WTC11 (cell line): ENCODE measurements around the gene GNAZ.

Experiments
- ATF2 ChIP-seq: sonication (generic); formaldehyde crosslinking; IDR thresholded peaks from 2 replicates; pipeline ENCODE4 v1.8.1; 2022; ENCODE audit warnings: low read depth, missing genetic modification reagents, borderline replicate concordance
- ATF6 ChIP-seq: sonication (generic); formaldehyde crosslinking; IDR thresholded peaks from 2 replicates; pipeline ENCODE4 v1.8.1; 2023; ENCODE audit warnings: mild to moderate bottlenecking, missing genetic modification reagents
- CREB1 ChIP-seq: sonication (generic); formaldehyde crosslinking; IDR thresholded peaks from 2 replicates; pipeline ENCODE4 v1.8.0; 2023; ENCODE audit warnings: mild to moderate bottlenecking, missing genetic modification reagents
- CTCF ChIP-seq: fragments of 200-600 bp; IDR thresholded peaks from 2 replicates; pipeline ENCODE4 v1.8.0; 2022; ENCODE audit warnings: antibody characterized with exemption
- E2F1 ChIP-seq: sonication (generic); formaldehyde crosslinking; IDR thresholded peaks from 2 replicates; pipeline ENCODE4 v1.8.0; 2022; ENCODE audit warnings: mild to moderate bottlenecking, missing genetic modification reagents
- MLX ChIP-seq: sonication (generic); formaldehyde crosslinking; IDR thresholded peaks from 2 replicates; pipeline ENCODE4 v1.8.1; 2023; ENCODE audit warnings: mild to moderate bottlenecking, missing genetic modification reagents, moderate library complexity
- TCF7 ChIP-seq: sonication (generic); formaldehyde crosslinking; IDR thresholded peaks from 2 replicates; pipeline ENCODE4 v1.8.0; 2022; ENCODE audit warnings: mild to moderate bottlenecking, low read depth, missing genetic modification reagents, moderate library complexity
- USF2 ChIP-seq: sonication (generic); formaldehyde crosslinking; IDR thresholded peaks from 2 replicates; pipeline ENCODE4 v1.8.1; 2023; ENCODE audit warnings: mild to moderate bottlenecking, missing genetic modification reagents, moderate library complexity
- ZBTB21 ChIP-seq: sonication (generic); formaldehyde crosslinking; IDR thresholded peaks from 2 replicates; pipeline ENCODE4 v1.8.1; 2023; ENCODE audit warnings: mild to moderate bottlenecking, missing genetic modification reagents, borderline replicate concordance
- ZBTB43 ChIP-seq: sonication (generic); formaldehyde crosslinking; IDR thresholded peaks from 2 replicates; pipeline ENCODE4 v1.8.1; 2023; ENCODE audit warnings: mild to moderate bottlenecking, missing genetic modification reagents

- TF ChIP-seq ATF2 (CRISPR knock-in tag) (no peak), TCF7 (no peak), CREB1 (no peak), CTCF (no peak), ZBTB43 (CRISPR knock-in tag) (no peak), ATF6 (CRISPR knock-in tag) (no peak), E2F1 (CRISPR knock-in tag) (no peak), ZBTB21 (CRISPR knock-in tag) (no peak), MLX (no peak), USF2 (no peak)
Observed at GRCh38 chr22:23109441-23109978, 39.2 kb downstream of the GNAZ start.
